Right atrium auricular region (tissue), 2 donors: ENCODE data around the gene C4orf54. TPM values are rescaled to one million over a fixed set of nuclear protein-coding genes. Genes with fewer than 3 reads are reported as not detected.
A peak's percentile ranks its signal among the peaks of the same experiment; 100 is the strongest.

Experiments used
- DNase-seq: peaks from one replicate; pipeline ENCODE4 v3.0.0-alpha.2; 2019; ENCODE audit warnings: low spot score
- H3K27ac ChIP-seq, 2 donors: fragments of 200-600 bp; sonication (generic); 1 replicate in 1 of 2; 2 replicates in 1 of 2; pipeline ENCODE4 v1.5.1; 2016 to 2019
- H3K27me3 ChIP-seq, 2 donors: fragments of 200-600 bp; sonication (generic); one replicate each; pipeline versions ENCODE4 v1.5.1 to v1.6.0; 2017 to 2019
- H3K36me3 ChIP-seq: fragments of 200-600 bp; sonication (generic); one replicate; pipeline ENCODE4 v1.5.1; 2016
- H3K4me1 ChIP-seq, 2 donors: fragments of 200-600 bp; sonication (generic); one replicate each; pipeline versions ENCODE4 v1.5.1 to v1.6.0; 2017 to 2019
- H3K4me3 ChIP-seq, 2 donors: fragments of 200-600 bp; sonication (generic); 1 replicate in 1 of 2; 2 replicates in 1 of 2; pipeline ENCODE4 v1.5.1; 2017 to 2019; ENCODE audit warnings: mild to moderate bottlenecking in 1 of 2, moderate library complexity in 1 of 2
- H3K9me3 ChIP-seq, 2 donors: fragments of 200-600 bp; sonication (generic); one replicate each; pipeline ENCODE4 v1.5.1; 2019
- total RNA-seq, 2 donors: library from RNA; depleted of rRNA; stranded (reverse); fragments of >200 nt; gene quantifications; one replicate each; pipeline ENCODE4 v1.1.0, GENCODE V29; 2016
- TF ChIP-seq, protein P1 (sequence below), 2 donors: fragments of 200-600 bp; sonication (generic); IDR thresholded peaks; one replicate each; pipeline ENCODE4 v1.5.1; 2019; ENCODE audit warnings: antibody characterized with exemption in 2 of 2

Gene C4orf54
- total RNA-seq, 2 donors from 2014 or later = 1.2 to 23.6 TPM

DNA sequence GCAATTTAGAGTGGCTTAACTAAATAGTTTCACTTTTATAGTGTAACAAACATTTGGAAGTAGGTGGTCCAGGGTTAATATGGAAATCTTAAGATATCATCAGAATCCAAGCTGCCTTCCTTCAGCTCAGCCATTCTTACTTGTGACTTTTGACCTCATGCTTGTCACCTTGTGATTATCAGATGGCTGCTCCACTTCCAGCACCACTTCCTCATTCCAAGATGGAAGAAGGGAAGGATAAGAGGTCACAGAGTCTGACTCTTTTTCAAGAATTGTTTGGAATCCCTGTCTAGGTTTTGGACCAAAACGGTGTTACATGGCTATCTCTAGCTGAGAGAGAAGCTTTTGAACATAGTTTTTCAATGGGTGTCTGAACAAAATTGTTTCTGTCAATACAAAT is 43.1 kb downstream of the C4orf54 start:
- TF ChIP-seq, protein P1, sequence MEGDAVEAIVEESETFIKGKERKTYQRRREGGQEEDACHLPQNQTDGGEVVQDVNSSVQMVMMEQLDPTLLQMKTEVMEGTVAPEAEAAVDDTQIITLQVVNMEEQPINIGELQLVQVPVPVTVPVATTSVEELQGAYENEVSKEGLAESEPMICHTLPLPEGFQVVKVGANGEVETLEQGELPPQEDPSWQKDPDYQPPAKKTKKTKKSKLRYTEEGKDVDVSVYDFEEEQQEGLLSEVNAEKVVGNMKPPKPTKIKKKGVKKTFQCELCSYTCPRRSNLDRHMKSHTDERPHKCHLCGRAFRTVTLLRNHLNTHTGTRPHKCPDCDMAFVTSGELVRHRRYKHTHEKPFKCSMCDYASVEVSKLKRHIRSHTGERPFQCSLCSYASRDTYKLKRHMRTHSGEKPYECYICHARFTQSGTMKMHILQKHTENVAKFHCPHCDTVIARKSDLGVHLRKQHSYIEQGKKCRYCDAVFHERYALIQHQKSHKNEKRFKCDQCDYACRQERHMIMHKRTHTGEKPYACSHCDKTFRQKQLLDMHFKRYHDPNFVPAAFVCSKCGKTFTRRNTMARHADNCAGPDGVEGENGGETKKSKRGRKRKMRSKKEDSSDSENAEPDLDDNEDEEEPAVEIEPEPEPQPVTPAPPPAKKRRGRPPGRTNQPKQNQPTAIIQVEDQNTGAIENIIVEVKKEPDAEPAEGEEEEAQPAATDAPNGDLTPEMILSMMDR (IDR thresholded peaks at IDR 0.05) = no peak
- no peak overlapping the region for H3K4me3 ChIP-seq
- H3K27me3 ChIP-seq = no peaks in the 10 kb centered on the region
- peak overlapping the region in 1 of 2 donors; percentile 72 for H3K27ac ChIP-seq
- H3K4me1 ChIP-seq = peaks cover 0 to 14% of the 10 kb centered on the region in 2 donors
- no peak for DNase-seq
- H3K36me3 ChIP-seq = no peaks in the 10 kb centered on the region
- no peaks in the 10 kb centered on the region for H3K9me3 ChIP-seq

DNA sequence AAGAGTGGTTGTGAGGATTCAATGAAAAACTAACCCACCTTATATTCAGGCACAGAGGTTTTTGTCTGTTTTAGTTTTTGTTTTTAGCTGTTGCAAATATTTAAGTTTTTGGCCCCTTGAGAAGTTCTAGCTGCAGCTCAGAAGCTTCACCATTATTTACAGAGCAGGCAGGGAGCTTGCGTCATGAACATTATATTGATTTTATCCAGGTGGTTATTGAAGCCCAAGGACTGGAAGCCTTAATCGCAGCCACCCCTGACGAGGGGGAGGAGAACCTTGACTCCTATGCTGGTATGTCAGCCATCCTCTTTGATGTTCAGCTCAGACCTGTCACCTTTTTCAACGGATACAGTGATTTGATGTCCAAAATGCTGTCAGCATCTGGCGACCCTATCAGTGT is 44.9 kb downstream of the C4orf54 start:
- Histone ChIP-seq H3K9me3 (no peaks in the 10 kb centered on the region), H3K27me3 (no peaks in the 10 kb centered on the region), H3K4me3 (no peak overlapping the region), H3K4me1 (peaks cover 0 to 14% of the 10 kb centered on the region in 2 donors), H3K27ac (peak overlapping the region in 1 of 2 donors; percentile 33), H3K36me3 (no peaks in the 10 kb centered on the region)
- DNase-seq = no peak
- TF ChIP-seq, protein P1 (IDR thresholded peaks at IDR 0.05) = no peak

DNA sequence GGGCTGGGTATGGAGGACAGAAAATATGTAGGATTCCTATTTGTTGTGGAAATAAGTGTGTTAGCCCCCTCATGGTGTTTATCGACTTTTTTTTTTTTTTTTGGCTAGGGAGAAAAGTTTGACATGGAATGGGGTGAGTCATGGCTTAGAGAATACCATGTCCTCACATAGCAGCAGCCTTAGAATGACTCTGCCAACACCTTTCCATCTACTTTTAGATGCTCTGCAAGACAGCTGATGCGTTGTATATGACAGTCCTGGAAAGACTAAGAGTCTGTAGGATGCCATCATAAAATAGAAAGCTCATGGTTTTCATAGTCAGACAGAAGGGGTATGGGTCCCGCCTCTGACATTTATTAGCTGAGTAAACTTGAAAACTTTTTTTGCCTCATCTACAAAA is 45.3 kb downstream of the C4orf54 start:
- H3K4me3 ChIP-seq = no peak overlapping the region
- peaks cover 0 to 14% of the 10 kb centered on the region in 2 donors for H3K4me1 ChIP-seq
- no peaks in the 10 kb centered on the region for H3K36me3 ChIP-seq
- TF ChIP-seq, protein P1 (IDR thresholded peaks at IDR 0.05) = no peak
- DNase-seq = no peak
- peak overlapping the region in 1 of 2 donors; percentile 33 for H3K27ac ChIP-seq
- H3K9me3 ChIP-seq = no peaks in the 10 kb centered on the region
- no peaks in the 10 kb centered on the region for H3K27me3 ChIP-seq

DNA sequence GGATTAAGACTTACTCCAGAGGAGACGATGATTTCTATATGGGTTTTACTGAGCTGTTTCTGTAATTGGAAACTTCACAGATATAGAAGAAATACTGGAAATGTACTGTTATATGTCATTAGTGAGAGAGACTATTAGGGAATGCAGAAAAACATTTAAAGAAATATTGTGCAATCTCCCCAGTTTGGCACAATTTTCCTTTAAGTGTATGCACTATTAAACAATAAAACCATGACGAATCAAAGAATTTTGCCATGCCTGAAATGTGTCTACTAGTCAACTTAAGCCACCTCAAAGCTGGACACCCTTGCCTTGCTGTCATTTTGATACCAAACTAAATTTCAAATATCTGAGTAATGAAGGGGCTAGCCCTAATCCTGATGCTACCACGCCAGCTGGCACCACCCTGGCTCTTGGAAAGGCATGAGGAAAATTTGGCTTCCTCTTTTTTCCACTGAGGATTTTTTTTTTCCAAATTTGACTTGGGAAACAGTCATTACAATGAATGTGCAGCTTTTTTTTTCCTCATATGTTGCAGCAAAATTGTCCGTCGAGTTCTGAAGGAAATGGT is 46.9 kb downstream of the C4orf54 start:
- Histone ChIP-seq H3K4me3 (no peak overlapping the region), H3K27ac (no peak overlapping the region), H3K27me3 (no peaks in the 10 kb centered on the region), H3K9me3 (no peaks in the 10 kb centered on the region), H3K4me1 (peaks cover 0 to 14% of the 10 kb centered on the region in 2 donors), H3K36me3 (no peaks in the 10 kb centered on the region)
- TF ChIP-seq, protein P1 (IDR thresholded peaks at IDR 0.05) = no peak
- DNase-seq = no peak

DNA sequence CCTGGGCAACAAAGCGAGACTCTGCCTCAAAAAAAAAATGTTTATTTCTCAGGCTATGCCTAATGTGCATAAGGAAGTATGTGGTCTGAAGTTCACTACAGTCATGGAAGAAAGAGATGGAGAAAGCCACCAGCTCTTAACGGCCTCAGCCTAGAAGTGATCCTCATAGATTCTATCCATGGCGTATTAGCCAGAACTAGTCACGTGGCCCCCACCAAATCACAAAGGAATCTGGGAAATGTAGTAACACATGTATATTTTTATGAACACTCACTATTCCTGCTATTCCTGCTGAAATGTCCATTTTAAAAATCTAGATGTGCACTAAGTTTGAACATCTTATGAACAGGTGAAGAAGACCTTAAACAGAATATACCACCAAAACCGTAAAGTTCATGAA is 49.2 kb downstream of the C4orf54 start:
- Histone ChIP-seq H3K27ac (no peak overlapping the region), H3K9me3 (no peaks in the 10 kb centered on the region), H3K27me3 (no peaks in the 10 kb centered on the region), H3K36me3 (no peaks in the 10 kb centered on the region), H3K4me3 (no peak overlapping the region), H3K4me1 (peaks cover 0 to 9% of the 10 kb centered on the region in 2 donors)
- TF ChIP-seq, protein P1 (IDR thresholded peaks at IDR 0.05) = no peak
- DNase-seq = no peak

Other genes with a start within 250 kb of the C4orf54 start
- gene ADH7, start 222.5 kb downstream of the C4orf54 start, total RNA-seq = not detected
- not detected for gene C4orf17, start 146.8 kb downstream of the C4orf54 start, total RNA-seq
- 1 to 10 TPM; 2.1 to 2.6 TPM for gene TRMT10A, start 93.8 kb downstream of the C4orf54 start, total RNA-seq
- 1 to 10 TPM in 1 of 2 donors, under 1 TPM in 1; 0.51 to 1.1 TPM for gene MTTP, start 83.0 kb downstream of the C4orf54 start, total RNA-seq
- gene DAPP1, start 159.0 kb upstream of the C4orf54 start, total RNA-seq = 1 to 10 TPM in 1 of 2 donors, not detected in 1; 1.3 TPM
- 10 to 100 TPM; 21.8 to 38.9 TPM for gene LAMTOR3, start 236.6 kb upstream of the C4orf54 start, total RNA-seq